OCI-LY1 (cell line): ENCODE measurements around the gene MKX.

Source experiments
- H2AFZ ChIP-seq: fragments of 200-600 bp; sonication (generic), shearing (Covaris generic); 2 replicates; pipeline ENCODE4 v1.6.0; 2014; ENCODE audit warnings: antibody characterized with exemption, mild to moderate bottlenecking, low read length
- H3F3A ChIP-seq: fragments of 200-600 bp; sonication (generic), shearing (Covaris generic); 2 replicates; pipeline ENCODE4 v1.6.0; 2014; ENCODE audit warnings: mild to moderate bottlenecking, antibody characterized with exemption, low read length, moderate library complexity; ENCODE audit not compliant: insufficient read depth
- H3K27ac ChIP-seq: fragments of 200-600 bp; sonication (generic); 2 replicates; pipeline ENCODE4 v1.5.1; 2014; ENCODE audit warnings: low read length, mixed run types, mild to moderate bottlenecking, low read depth; ENCODE audit not compliant: poor library complexity, severe bottlenecking
- H3K27me3 ChIP-seq: fragments of 200-600 bp; sonication (generic); 2 replicates; pipeline ENCODE4 v1.6.0; 2014; ENCODE audit warnings: antibody characterized with exemption, mild to moderate bottlenecking, low read length, moderate library complexity; ENCODE audit not compliant: insufficient read depth
- H3K36me3 ChIP-seq: fragments of 200-600 bp; sonication (generic); 2 replicates; pipeline ENCODE4 v1.6.1; 2014; ENCODE audit warnings: mild to moderate bottlenecking, antibody characterized with exemption, low read length, moderate library complexity, mixed read lengths; ENCODE audit not compliant: insufficient read depth
- H3K4me1 ChIP-seq: fragments of 200-600 bp; sonication (generic); 2 replicates; pipeline ENCODE4 v1.5.1; 2014; ENCODE audit warnings: mild to moderate bottlenecking, low read length, moderate library complexity; ENCODE audit not compliant: insufficient read depth, severe bottlenecking
- H3K4me2 ChIP-seq: fragments of 200-600 bp; sonication (generic), shearing (Covaris generic); 2 replicates; pipeline ENCODE4 v1.6.1; 2014; ENCODE audit warnings: low read length
- H3K4me3 ChIP-seq: fragments of 200-600 bp; sonication (generic); 2 replicates; pipeline ENCODE4 v1.5.1; 2014; ENCODE audit warnings: low read length, low read depth, mild to moderate bottlenecking, mixed read lengths; ENCODE audit not compliant: poor library complexity, severe bottlenecking
- H3K79me2 ChIP-seq: fragments of 200-600 bp; shearing (Covaris generic); 2 replicates; pipeline ENCODE4 v1.6.1; 2016; ENCODE audit warnings: mixed run types, low read length, mixed read lengths; ENCODE audit not compliant: insufficient read depth
- H3K9ac ChIP-seq: fragments of 200-600 bp; sonication (generic), shearing (Covaris generic); 2 replicates; pipeline ENCODE4 v1.6.1; 2014; ENCODE audit warnings: mild to moderate bottlenecking, low read length, mixed read lengths
- H3K9me2 ChIP-seq: fragments of 200-600 bp; sonication (generic), shearing (Covaris generic); 2 replicates; pipeline ENCODE4 v1.6.1; 2014; ENCODE audit warnings: low read depth, mild to moderate bottlenecking, low read length, mixed read lengths
- H3K9me3 ChIP-seq: fragments of 200-600 bp; shearing (Covaris generic); 2 replicates; pipeline ENCODE4 v1.6.1; 2014; ENCODE audit warnings: low read length, mixed read lengths
- H4K20me1 ChIP-seq: fragments of 200-600 bp; sonication (generic), shearing (Covaris generic); 2 replicates; pipeline ENCODE4 v1.6.0; 2016; ENCODE audit warnings: mild to moderate bottlenecking, low read length; ENCODE audit not compliant: insufficient read depth
- EZH2 ChIP-seq: fragments of 200-600 bp; sonication (generic), shearing (Covaris generic); IDR thresholded peaks from 2 replicates; pipeline ENCODE4 v1.8.0; 2017; ENCODE audit warnings: borderline replicate concordance, mixed run types, mild to moderate bottlenecking, antibody characterized with exemption, low read length, moderate library complexity, mixed read lengths
- TF ChIP-seq, protein P1 (sequence below): fragments of 200-600 bp; sonication (generic), shearing (Covaris generic); IDR thresholded peaks from 2 replicates; pipeline ENCODE4 v1.5.1; 2017; ENCODE audit warnings: mild to moderate bottlenecking, antibody characterized with exemption, low read length, moderate library complexity, mixed read lengths

MKX gene

GRCh38 chr10:27748601-27749000, 3.0 kb upstream of the MKX start:
- TF ChIP-seq EZH2, result no peak
- TF ChIP-seq, protein P1, sequence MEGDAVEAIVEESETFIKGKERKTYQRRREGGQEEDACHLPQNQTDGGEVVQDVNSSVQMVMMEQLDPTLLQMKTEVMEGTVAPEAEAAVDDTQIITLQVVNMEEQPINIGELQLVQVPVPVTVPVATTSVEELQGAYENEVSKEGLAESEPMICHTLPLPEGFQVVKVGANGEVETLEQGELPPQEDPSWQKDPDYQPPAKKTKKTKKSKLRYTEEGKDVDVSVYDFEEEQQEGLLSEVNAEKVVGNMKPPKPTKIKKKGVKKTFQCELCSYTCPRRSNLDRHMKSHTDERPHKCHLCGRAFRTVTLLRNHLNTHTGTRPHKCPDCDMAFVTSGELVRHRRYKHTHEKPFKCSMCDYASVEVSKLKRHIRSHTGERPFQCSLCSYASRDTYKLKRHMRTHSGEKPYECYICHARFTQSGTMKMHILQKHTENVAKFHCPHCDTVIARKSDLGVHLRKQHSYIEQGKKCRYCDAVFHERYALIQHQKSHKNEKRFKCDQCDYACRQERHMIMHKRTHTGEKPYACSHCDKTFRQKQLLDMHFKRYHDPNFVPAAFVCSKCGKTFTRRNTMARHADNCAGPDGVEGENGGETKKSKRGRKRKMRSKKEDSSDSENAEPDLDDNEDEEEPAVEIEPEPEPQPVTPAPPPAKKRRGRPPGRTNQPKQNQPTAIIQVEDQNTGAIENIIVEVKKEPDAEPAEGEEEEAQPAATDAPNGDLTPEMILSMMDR, result no peak
- H3K79me2 ChIP-seq, result no peaks in the 10 kb centered on the region
- no peaks in the 10 kb centered on the region for H3K4me1 ChIP-seq
- H3K27me3 ChIP-seq, result 0 out of 2 replicates have a peak, but pooled peaks cover 4% of the 10 kb centered on the region
- H3K9ac ChIP-seq, result no peak overlapping the region
- no peaks in the 10 kb centered on the region for H3K9me3 ChIP-seq
- H3K4me2 ChIP-seq, result no peak overlapping the region
- no peak overlapping the region for H2AFZ ChIP-seq
- no peaks in the 10 kb centered on the region for H3K9me2 ChIP-seq
- H3K36me3 ChIP-seq, result no peaks in the 10 kb centered on the region
- H3F3A ChIP-seq, result no peaks in the 10 kb centered on the region
- no peak overlapping the region for H3K27ac ChIP-seq
- no peaks in the 10 kb centered on the region for H4K20me1 ChIP-seq
- H3K4me3 ChIP-seq, result no peak overlapping the region

- Histone ChIP-seq H3K36me3 (no peaks in the 10 kb centered on the region), H3K9ac (no peak overlapping the region), H3K9me3 (no peaks in the 10 kb centered on the region), H3K4me3 (no peak overlapping the region), H3K79me2 (no peaks in the 10 kb centered on the region), H3K4me1 (no peaks in the 10 kb centered on the region), H3K9me2 (no peaks in the 10 kb centered on the region), H3K27me3 (0 out of 2 replicates have a peak, but pooled peaks cover 4% of the 10 kb centered on the region), H2AFZ (no peak overlapping the region), H4K20me1 (no peaks in the 10 kb centered on the region), H3K4me2 (no peak overlapping the region), H3F3A (no peaks in the 10 kb centered on the region), H3K27ac (no peak overlapping the region)
- TF ChIP-seq, protein P1, result no peak
- no peak for TF ChIP-seq EZH2
Measured at GRCh38 chr10:27747096-27747451, 1.5 kb upstream of the MKX start.

DNA sequence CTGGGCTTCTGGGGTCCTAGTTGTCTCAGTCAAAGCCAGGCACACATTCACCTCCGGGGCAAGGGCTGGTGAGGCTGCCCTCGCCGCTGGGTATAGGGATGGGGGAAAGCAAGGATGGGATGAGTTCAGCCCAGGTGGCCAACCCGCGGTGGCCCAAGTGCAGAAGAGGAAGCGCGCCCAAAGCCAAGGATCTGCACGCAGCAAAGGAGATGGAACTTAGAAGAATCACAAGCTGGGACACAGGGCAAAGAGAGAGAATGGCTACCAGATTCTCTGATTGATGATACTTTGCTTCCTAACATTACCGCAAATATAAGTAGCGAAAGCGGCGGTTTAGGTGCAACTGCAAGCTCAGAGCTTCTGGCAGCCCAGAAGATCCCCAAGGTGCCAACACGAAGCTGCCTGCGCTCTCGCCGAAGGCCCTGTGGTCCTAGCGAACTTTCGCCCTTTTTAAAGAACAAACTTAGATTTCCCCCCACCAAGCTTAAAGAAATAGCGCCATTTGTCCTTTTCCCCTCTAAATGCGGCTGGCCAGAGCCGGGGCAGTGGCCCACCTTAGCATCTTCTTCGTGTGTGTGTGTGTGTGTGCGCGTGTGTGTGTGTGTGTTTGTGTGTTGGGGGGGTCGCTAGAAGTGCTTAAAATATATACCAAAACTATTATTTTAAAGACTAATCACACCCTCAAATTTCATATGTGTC, 927 bp upstream of the MKX start:
- Histone ChIP-seq H3K79me2 (no peaks in the 10 kb centered on the region), H3K36me3 (no peaks in the 10 kb centered on the region), H3K4me3 (no peak overlapping the region), H3F3A (no peaks in the 10 kb centered on the region), H4K20me1 (no peaks in the 10 kb centered on the region), H3K27ac (no peak overlapping the region), H3K9ac (no peak overlapping the region), H3K4me1 (no peaks in the 10 kb centered on the region), H3K9me3 (no peaks in the 10 kb centered on the region), H3K4me2 (no peak overlapping the region), H3K27me3 (0 out of 2 replicates have a peak, but pooled peaks cover under 1% of the 10 kb centered on the region), H2AFZ (no peak overlapping the region), H3K9me2 (no peaks in the 10 kb centered on the region)
- TF ChIP-seq, protein P1, result no peak
- TF ChIP-seq EZH2, result no peak
